ENCODE results near the gene LRFN2. TPM values are rescaled to one million over a fixed set of nuclear protein-coding genes. Genes with fewer than 3 reads are reported as not detected.
A peak's percentile ranks its signal among the peaks of the same experiment; 100 is the strongest.

Gene LRFN2
- total RNA-seq, 3 donors from 2014 or later: 0.14 to 0.29 (median 0.16) TPM

- H3K4me3 ChIP-seq: no peak overlapping the region
- intact Hi-C loops (cut with DNase I, micrococcal nuclease): no loop called here
- DNase-seq: no peak
- no peaks in the 10 kb centered on the region for H3K9me3 ChIP-seq
- H3K4me1 ChIP-seq (ENCODE audit: low read depth): no peaks in the 10 kb centered on the region
- TF ChIP-seq CTCF (IDR thresholded peaks at IDR 0.05): no peak
- H3K36me3 ChIP-seq (ENCODE audit: low read depth): no peaks in the 10 kb centered on the region
- no peak for ATAC-seq
These were observed 155.5 kb downstream of the LRFN2 start for GRCh38 chr6:40431706-40432105.

- ATAC-seq (no peak), DNase-seq (peak in 1 of 3 donors; percentile 6)
- no peaks in the 10 kb centered on the region for H3K4me1 ChIP-seq (ENCODE audit: low read depth)
- no peak for TF ChIP-seq CTCF (IDR thresholded peaks at IDR 0.05)
- intact Hi-C loops (cut with DNase I, micrococcal nuclease): no loop called here
- no peaks in the 10 kb centered on the region for H3K9me3 ChIP-seq
- no peak overlapping the region for H3K4me3 ChIP-seq
- no peaks in the 10 kb centered on the region for H3K36me3 ChIP-seq (ENCODE audit: low read depth)
These were observed 160.0 kb downstream of the LRFN2 start for GRCh38 chr6:40427196-40427595.

GRCh38 chr6:40426346-40427066, 160.7 kb downstream of the LRFN2 start:
- no peak for DNase-seq
- intact Hi-C loops (cut with DNase I, micrococcal nuclease): no loop called here
- Histone ChIP-seq H3K36me3 (ENCODE audit: low read depth) (no peaks in the 10 kb centered on the region), H3K4me3 (no peak overlapping the region), H3K9me3 (no peaks in the 10 kb centered on the region), H3K4me1 (ENCODE audit: low read depth) (no peaks in the 10 kb centered on the region)
- ATAC-seq: no peak
- no peak for TF ChIP-seq CTCF (IDR thresholded peaks at IDR 0.05)

GRCh38 chr6:40425192-40425919, 161.8 kb downstream of the LRFN2 start:
- Histone ChIP-seq H3K4me3 (no peak overlapping the region), H3K9me3 (no peaks in the 10 kb centered on the region), H3K36me3 (ENCODE audit: low read depth) (no peaks in the 10 kb centered on the region), H3K4me1 (ENCODE audit: low read depth) (no peaks in the 10 kb centered on the region)
- no peak for ATAC-seq
- peak in 1 of 3 donors; percentile 5 for DNase-seq
- TF ChIP-seq CTCF (IDR thresholded peaks at IDR 0.05): no peak
- intact Hi-C loops (cut with DNase I, micrococcal nuclease): no loop called here

- no peaks in the 10 kb centered on the region for H3K9me3 ChIP-seq
These were observed 165.1 kb downstream of the LRFN2 start for GRCh38 chr6:40422046-40422445.

More at GRCh38 chr6:40422046-40422445, 165.1 kb downstream of the LRFN2 start:
- Histone ChIP-seq H3K4me3 (no peak overlapping the region), H3K36me3 (ENCODE audit: low read depth) (no peaks in the 10 kb centered on the region), H3K4me1 (ENCODE audit: low read depth) (no peaks in the 10 kb centered on the region)
- DNase-seq (no peak), ATAC-seq (no peak)
- no peak for TF ChIP-seq CTCF (IDR thresholded peaks at IDR 0.05)
- intact Hi-C loops (cut with DNase I, micrococcal nuclease): no loop called here
